GM23338 (cell line): ENCODE measurements around the gene ARL13A. TPM values are rescaled to one million over a fixed set of nuclear protein-coding genes. Genes with fewer than 3 reads are reported as not detected.
A peak's percentile ranks its signal among the peaks of the same experiment; 100 is the strongest.

Experiments used
- ATAC-seq: fragments of 200-7000 bp; cut with Tn5 transposase; 3 replicates; pipeline ENCODE4 v1.9.1; 2020
- DNase-seq: peaks from one replicate; pipeline ENCODE4 v3.0.0-alpha.2; 2015; ENCODE audit warnings: low spot score
- H2AFZ ChIP-seq: fragments of 200-600 bp; sonication (generic); 2 replicates; pipeline ENCODE4 v1.8.0; 2016; ENCODE audit warnings: antibody characterized with exemption, mild to moderate bottlenecking, moderate library complexity
- H3F3A ChIP-seq: fragments of 200-600 bp; sonication (generic); replicated peaks from 2 replicates; pipeline ENCODE4 v1.8.0; 2017; ENCODE audit warnings: antibody characterized with exemption, mixed run types, low read depth
- H3K27ac ChIP-seq: fragments of 200-600 bp; sonication (generic); 2 replicates; pipeline ENCODE4 v1.6.1; 2016; ENCODE audit warnings: low read depth
- H3K27me3 ChIP-seq: fragments of 200-600 bp; sonication (generic); 2 replicates; pipeline ENCODE4 v1.8.0; 2016; ENCODE audit warnings: mild to moderate bottlenecking, mixed run types, moderate library complexity; ENCODE audit not compliant: insufficient read depth
- H3K36me3 ChIP-seq: fragments of 200-600 bp; sonication (generic); 2 replicates; pipeline ENCODE4 v1.8.0; 2016; ENCODE audit warnings: mild to moderate bottlenecking; ENCODE audit not compliant: insufficient read depth
- H3K4me1 ChIP-seq: fragments of 200-600 bp; sonication (generic); 2 replicates; pipeline ENCODE4 v1.8.0; 2016; ENCODE audit warnings: mild to moderate bottlenecking, moderate library complexity; ENCODE audit not compliant: insufficient read depth
- H3K4me2 ChIP-seq: fragments of 200-600 bp; sonication (generic); 2 replicates; pipeline ENCODE4 v1.7.1; 2017; ENCODE audit warnings: mixed run types
- H3K4me3 ChIP-seq: fragments of 200-600 bp; sonication (generic); 2 replicates; pipeline ENCODE4 v1.6.1; 2016; ENCODE audit warnings: mixed run types
- H3K79me2 ChIP-seq: fragments of 200-600 bp; sonication (generic); replicated peaks from 2 replicates; pipeline ENCODE4 v1.8.0; 2017; ENCODE audit warnings: mild to moderate bottlenecking; ENCODE audit not compliant: insufficient read depth
- H3K9me2 ChIP-seq: fragments of 200-600 bp; sonication (generic); 2 replicates; pipeline ENCODE4 v1.8.0; 2017; ENCODE audit not compliant: insufficient read depth
- H4K20me1 ChIP-seq: fragments of 200-600 bp; sonication (generic); replicated peaks from 2 replicates; pipeline ENCODE4 v1.8.0; 2017; ENCODE audit warnings: mild to moderate bottlenecking; ENCODE audit not compliant: insufficient read depth
- H3K27ac Mint-ChIP-seq: 2 replicates; pipeline ENCODE4 v1.8.0; 2020; ENCODE audit warnings: inconsistent platforms, mild to moderate bottlenecking, moderate library complexity, mixed read lengths
- H3K27me3 Mint-ChIP-seq: 3 replicates; pipeline ENCODE4 v1.8.0; 2022; ENCODE audit warnings: low read depth, mild to moderate bottlenecking, moderate library complexity, mixed read lengths, inconsistent platforms; ENCODE audit not compliant: insufficient read depth, poor library complexity
- H3K36me3 Mint-ChIP-seq: 3 replicates; pipeline ENCODE4 v1.8.0; 2021; ENCODE audit warnings: low read depth, mild to moderate bottlenecking, inconsistent platforms, moderate library complexity, mixed read lengths
- H3K4me1 Mint-ChIP-seq: 3 replicates; pipeline ENCODE4 v1.8.0; 2020; ENCODE audit warnings: mild to moderate bottlenecking, inconsistent platforms, mixed read lengths
- H3K4me3 Mint-ChIP-seq: 3 replicates; pipeline ENCODE4 v1.8.0; 2021; ENCODE audit warnings: moderate library complexity, mild to moderate bottlenecking, inconsistent platforms, mixed read lengths
- H3K9me3 Mint-ChIP-seq: 3 replicates; pipeline ENCODE4 v1.8.0; 2020; ENCODE audit warnings: moderate library complexity, mild to moderate bottlenecking, inconsistent platforms, mixed read lengths
- CREB1 ChIP-seq: fragments of 250-450 bp; sonication (Bioruptor Pico); IDR thresholded peaks from 2 replicates; pipeline ENCODE4 v1.5.0; 2020; ENCODE audit warnings: low read depth, mild to moderate bottlenecking, moderate library complexity
- CTCF ChIP-seq, 2 experiments: fragments of 200-600 bp in 1 of 2; sonication (generic) in 1 of 2; conservative IDR thresholded peaks; 2 replicates each; pipeline versions ENCODE4 v1.5.1 to v1.6.1; 2016 to 2017; ENCODE audit warnings: antibody characterized with exemption in 2 of 2, low read depth in 2 of 2, mild to moderate bottlenecking in 2 of 2, moderate library complexity in 1 of 2
- ETS1 ChIP-seq: IDR thresholded peaks from 2 replicates; pipeline ENCODE4 v1.6.1; 2016; ENCODE audit warnings: antibody characterized with exemption
- EZH2phosphoT487 ChIP-seq: fragments of 200-600 bp; sonication (generic); IDR thresholded peaks from one replicate; pipeline ENCODE4 v1.8.1; 2018; ENCODE audit warnings: antibody characterized with exemption; ENCODE audit not compliant: unreplicated experiment
- NANOG ChIP-seq: IDR thresholded peaks from 2 replicates; pipeline ENCODE4 v1.6.1; 2016; ENCODE audit warnings: antibody characterized with exemption, borderline replicate concordance
- POLR2AphosphoS5 ChIP-seq: IDR thresholded peaks from 2 replicates; pipeline ENCODE4 v1.6.1; 2016; ENCODE audit warnings: antibody characterized with exemption, low read depth
- STAT1 ChIP-seq: IDR thresholded peaks from one replicate; pipeline ENCODE4 v1.6.1; 2016; ENCODE audit warnings: antibody characterized with exemption; ENCODE audit not compliant: unreplicated experiment
- ZNF114 ChIP-seq: fragments of 250-450 bp; sonication (Bioruptor Pico); IDR thresholded peaks from 2 replicates; pipeline ENCODE4 v1.5.0; 2020; ENCODE audit warnings: mild to moderate bottlenecking, moderate library complexity
- ZNF331 ChIP-seq: fragments of 250-450 bp; sonication (Bioruptor Pico); IDR thresholded peaks from 2 replicates; pipeline ENCODE4 v1.5.0; 2020; ENCODE audit warnings: low read depth, mild to moderate bottlenecking, moderate library complexity
- ZNF462 ChIP-seq: fragments of 250-450 bp; sonication (Bioruptor Pico); IDR thresholded peaks from 2 replicates; pipeline ENCODE4 v1.5.0; 2020; ENCODE audit warnings: mild to moderate bottlenecking, moderate library complexity
- polyA plus RNA-seq: library from polyadenylated mRNA; unstranded; fragments of >200 nt; fragmentation: Nextera tagmentation; extraction: Ambion mirVana; gene quantifications from 2 replicates; pipeline ENCODE4 v1.2.1, GENCODE V29; 2016
- total RNA-seq: library from RNA; depleted of rRNA; stranded (reverse); fragments of >200 nt; shearing (Covaris generic); gene quantifications from 2 replicates; pipeline ENCODE4 v1.2.3, GENCODE V29; 2014

The ARL13A gene
- total and polyA plus RNA-seq, 2 experiments from 2014 or later = not detected

- TF ChIP-seq ZNF462 = no peak
These were observed 33.7 kb upstream of the ARL13A start (continued) for GRCh38 chrX:100935767-100936166.

GRCh38 chrX:100939333-100939732, 30.2 kb upstream of the ARL13A start:
- peaks cover 2% of the 10 kb centered on the region for H3K27me3 Mint-ChIP-seq
- DNase-seq (peak; percentile 4), ATAC-seq (no peak)
- H3K4me3 ChIP-seq = no peak overlapping the region
- H3K9me3 Mint-ChIP-seq = no peaks in the 10 kb centered on the region
- H3K36me3 ChIP-seq = no peaks in the 10 kb centered on the region
- H3F3A ChIP-seq = no peaks in the 10 kb centered on the region
- no peaks in the 10 kb centered on the region for H4K20me1 ChIP-seq
- no peaks in the 10 kb centered on the region for H3K27me3 ChIP-seq
- no peaks in the 10 kb centered on the region for H3K36me3 Mint-ChIP-seq
- H3K27ac Mint-ChIP-seq = no peak overlapping the region
- H3K9me2 ChIP-seq = no peaks in the 10 kb centered on the region
- no peak overlapping the region for H3K4me3 Mint-ChIP-seq
- H3K79me2 ChIP-seq = no peaks in the 10 kb centered on the region
- H3K4me1 ChIP-seq = no peaks in the 10 kb centered on the region
- H3K4me1 Mint-ChIP-seq = peaks cover 2% of the 10 kb centered on the region; the same call in 2 of the 3 replicates
- no peak overlapping the region for H3K27ac ChIP-seq
- H2AFZ ChIP-seq = no peak overlapping the region
- H3K4me2 ChIP-seq = no peak overlapping the region
- TF ChIP-seq ZNF331 (CRISPR knock-in tag) = no peak
- TF ChIP-seq ETS1 = no peak
- TF ChIP-seq NANOG = no peak
- TF ChIP-seq CREB1 (CRISPR knock-in tag) = no peak
- TF ChIP-seq STAT1 = no peak
- no peak for TF ChIP-seq POLR2AphosphoS5
- no peak for TF ChIP-seq EZH2phosphoT487
- TF ChIP-seq CTCF (conservative IDR thresholded peaks at IDR 0.05; ENCODE audit: low read depth in 2 of 2) = no peak
- TF ChIP-seq ZNF114 (CRISPR knock-in tag) = no peak
